ENCODE data around the gene SAYSD1. TPM values are rescaled to one million over a fixed set of nuclear protein-coding genes. Genes with fewer than 3 reads are reported as not detected.

SAYSD1 gene
- total RNA-seq, 1 experiment from 2014 or later, result 9.4 TPM

DNA sequence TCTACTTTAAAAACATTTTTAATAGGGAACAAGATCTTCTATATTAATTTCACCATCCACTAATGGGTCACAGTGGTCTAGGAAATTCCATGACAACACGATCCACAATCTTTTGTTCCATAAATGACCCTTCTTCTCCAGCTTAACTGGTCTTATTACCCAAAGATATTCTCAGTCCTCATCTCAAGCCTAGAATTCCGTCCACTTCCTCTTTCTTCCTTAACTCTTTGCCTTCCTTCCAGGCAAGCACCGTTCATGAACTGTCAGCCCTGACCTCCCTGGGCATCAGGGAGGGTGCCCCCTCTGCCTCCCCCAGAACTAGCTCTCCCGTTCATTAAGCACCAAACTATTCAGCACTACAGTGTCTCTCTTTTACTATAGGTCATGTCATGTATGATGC, 8.0 kb downstream of the SAYSD1 start:
- Histone ChIP-seq H2BK120ac (ENCODE audit: low read depth, low read length, poor library complexity, severe bottlenecking) (no peak overlapping the region), H4K91ac (ENCODE audit: insufficient read length, low read depth, low read length) (no peak overlapping the region), H2BK15ac (ENCODE audit: low read depth, low read length) (no peak overlapping the region), H2BK5ac (ENCODE audit: insufficient read length, low read length) (no peak overlapping the region), H2AK5ac (ENCODE audit: insufficient read length, low read length) (no peak overlapping the region), H4K5ac (ENCODE audit: insufficient read length, low read depth, low read length) (no peak overlapping the region), H3K27ac (ENCODE audit: insufficient read length, low read depth, low read length) (no peak overlapping the region), H3K9me3 (ENCODE audit: control insufficient read depth, low read depth, low read length) (no peaks in the 10 kb centered on the region), H3K23me2 (ENCODE audit: insufficient read length, low read depth, low read length, poor library complexity, severe bottlenecking) (peaks cover 2% of the 10 kb centered on the region), H3K27me3 (ENCODE audit: insufficient read depth, low read length) (no peaks in the 10 kb centered on the region), H4K20me1 (ENCODE audit: control insufficient read depth, insufficient read depth, insufficient read length) (no peaks in the 10 kb centered on the region), H2BK20ac (ENCODE audit: low read depth, low read length, poor library complexity, severe bottlenecking) (no peak overlapping the region), H3T11ph (ENCODE audit: low read length) (no peak overlapping the region), H4K8ac (replicated peaks; ENCODE audit: insufficient read length, low read depth, low read length) (no peak overlapping the region), H3K79me2 (ENCODE audit: insufficient read depth, low read length) (no peaks in the 10 kb centered on the region), H3K4ac (ENCODE audit: low read depth, low read length) (no peak overlapping the region), H3K23ac (ENCODE audit: insufficient read length, low read depth, low read length) (no peak overlapping the region), H3K79me1 (ENCODE audit: insufficient read depth, low read depth, low read length, poor library complexity, severe bottlenecking) (no peaks in the 10 kb centered on the region), H3K18ac (ENCODE audit: insufficient read length, low read depth, low read length) (no peak overlapping the region), H3K4me1 (ENCODE audit: insufficient read depth, low read length) (no peaks in the 10 kb centered on the region), H3K56ac (ENCODE audit: insufficient read length, low read depth, low read length) (no peak overlapping the region), H3K4me2 (ENCODE audit: insufficient read depth, insufficient read length, low read length) (no peak overlapping the region), H2BK12ac (ENCODE audit: insufficient read length, low read depth, low read length) (no peak overlapping the region), H2AFZ (ENCODE audit: low read length) (no peak overlapping the region), H3K9ac (ENCODE audit: extremely low read depth, insufficient read length, low read length) (no peak overlapping the region), H3K14ac (ENCODE audit: insufficient read depth, low read length) (no peak overlapping the region)
- DNase-seq, result no peak
- H3K27ac Mint-ChIP-seq, result no peak overlapping the region; a peak in 1 of 7 replicates
- H3K9me3 Mint-ChIP-seq, result no peaks in the 10 kb centered on the region
- no CpG with 5 or more reads among the region's 4 CpGs for WGBS (ENCODE audit: extremely low coverage, insufficient read length, low lambda C conversion rate)
- H3K4me1 Mint-ChIP-seq, result peaks cover 1 to 2% of the 10 kb centered on the region in 2 experiments; a peak in 1 of 4 replicates
- peaks cover 0 to 18% (median 8%) of the 10 kb centered on the region in 3 experiments; a peak in 4 of 7 replicates for H3K36me3 Mint-ChIP-seq (ENCODE audit: insufficient read depth in 1 of 3, low read depth in 3 of 3)
- peaks cover 1% of the 10 kb centered on the region; the same call in 1 of the 2 replicates for H3K27me3 Mint-ChIP-seq (ENCODE audit: low read depth)
- TF ChIP-seq CTCF (conservative IDR thresholded peaks at IDR 0.05), result no peak
- H3K4me3 Mint-ChIP-seq, result no peak overlapping the region

All from H9 (cell line).